GM21367 (cell line): ENCODE data around the gene SERTAD3.
A peak's percentile ranks its signal among the peaks of the same experiment; 100 is the strongest.
"Not testable (repeated sequence)": the region's sequence is repeated elsewhere in the genome, so short reads cannot be mapped to it uniquely, and the experiment has no call there.

Experiments used
- ATAC-seq: cut with Tn5 transposase; IDR thresholded peaks from one replicate; pipeline ENCODE4 v1.9.1; 2021; ENCODE audit not compliant: unreplicated experiment

SERTAD3 gene, protein sequence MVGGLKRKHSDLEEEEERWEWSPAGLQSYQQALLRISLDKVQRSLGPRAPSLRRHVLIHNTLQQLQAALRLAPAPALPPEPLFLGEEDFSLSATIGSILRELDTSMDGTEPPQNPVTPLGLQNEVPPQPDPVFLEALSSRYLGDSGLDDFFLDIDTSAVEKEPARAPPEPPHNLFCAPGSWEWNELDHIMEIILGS

DNA sequence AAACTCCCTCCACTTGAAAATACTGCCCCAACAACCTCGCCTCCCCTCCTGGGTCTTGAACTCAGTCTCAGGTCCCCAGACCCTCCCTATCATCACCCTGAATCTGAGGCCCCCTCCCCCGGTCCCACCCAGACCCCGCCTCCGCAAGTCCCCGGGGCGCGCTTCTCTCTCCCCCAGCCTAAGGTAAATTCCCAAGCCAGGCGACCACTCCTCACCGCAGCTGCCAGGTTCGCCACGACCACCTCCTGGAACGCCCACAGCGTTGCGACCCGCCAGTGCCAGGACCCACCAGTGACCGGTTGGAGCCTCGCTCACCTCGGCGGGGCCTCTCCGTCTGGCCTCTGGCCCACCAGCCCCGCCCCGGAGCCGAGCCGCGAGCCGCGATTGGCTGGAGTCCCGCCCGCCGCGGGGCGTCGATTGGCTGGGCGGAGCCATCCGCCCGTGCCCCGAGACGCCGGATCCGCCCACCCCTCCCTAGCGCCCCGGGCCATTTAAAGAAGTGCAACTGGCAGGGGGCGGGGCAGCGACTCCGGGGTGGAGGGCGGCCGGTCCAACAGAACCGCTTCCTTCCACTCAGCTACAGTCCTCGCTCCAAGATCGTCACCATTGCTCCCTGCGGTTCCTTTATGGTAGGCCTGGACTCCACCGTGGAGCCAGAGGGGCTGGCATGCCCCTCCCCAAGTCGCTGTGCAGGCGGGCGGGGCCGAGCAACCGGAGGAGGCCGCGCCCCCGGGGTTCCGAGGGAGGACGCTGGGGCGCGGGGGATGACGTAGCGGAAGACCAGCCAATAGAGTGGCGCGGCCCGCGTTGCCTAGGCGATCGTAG is at the start of gene SERTAD3:
Gene SERTAD3, minus strand, starts transcription at position 336 of the 825 bp plus-strand sequence. CDS start 2,255 bp downstream, outside the sequence.
- ATAC-seq, result peak; percentile 50

- no peak for ATAC-seq
These were observed 49.6 kb upstream of the SERTAD3 start for GRCh38 chr19:40493778-40494177.

DNA sequence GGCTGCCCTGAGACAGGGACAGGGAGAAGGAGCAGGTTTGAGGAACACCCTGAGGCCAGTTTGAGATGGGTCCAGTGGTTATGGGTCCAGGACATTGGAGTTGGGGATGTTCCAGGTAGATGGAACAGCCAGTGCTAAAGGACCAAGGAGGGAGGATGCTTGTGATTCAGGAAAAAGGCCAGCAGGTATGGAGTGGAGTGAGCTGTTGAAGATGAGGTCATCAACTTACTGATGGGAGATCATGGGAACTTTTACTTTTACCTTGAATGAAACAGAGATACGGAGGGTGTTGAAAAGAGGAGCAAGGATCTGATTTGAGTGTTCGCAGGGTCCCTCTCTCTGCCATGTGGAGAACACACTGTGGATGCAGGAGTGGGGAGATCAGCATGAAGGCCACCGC is 48.1 kb upstream of the SERTAD3 start:
- ATAC-seq, result no peak

GRCh38 chr19:40489882-40490230 is 45.7 kb upstream of the SERTAD3 start:
- no peak for ATAC-seq

DNA sequence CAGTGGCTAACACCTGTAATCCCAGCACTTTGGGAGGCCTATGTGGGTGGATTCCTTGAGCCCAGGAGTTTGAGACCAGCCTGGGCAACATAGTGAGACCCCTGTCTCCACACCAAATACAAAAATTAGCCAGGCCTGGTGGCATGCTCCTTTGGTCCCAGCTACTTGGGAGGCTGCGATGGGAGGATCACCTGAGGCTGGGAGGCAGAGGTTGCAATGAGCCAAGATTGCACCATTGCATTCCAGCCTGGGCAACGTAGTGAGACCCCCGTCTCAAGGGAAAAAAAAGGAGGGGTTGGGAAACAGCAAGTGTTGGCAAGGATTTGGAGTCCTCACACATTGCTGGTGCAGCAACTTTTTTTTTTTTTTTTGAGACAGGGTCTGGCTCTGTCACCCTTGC is 41.9 kb upstream of the SERTAD3 start:
- ATAC-seq, result no peak

DNA sequence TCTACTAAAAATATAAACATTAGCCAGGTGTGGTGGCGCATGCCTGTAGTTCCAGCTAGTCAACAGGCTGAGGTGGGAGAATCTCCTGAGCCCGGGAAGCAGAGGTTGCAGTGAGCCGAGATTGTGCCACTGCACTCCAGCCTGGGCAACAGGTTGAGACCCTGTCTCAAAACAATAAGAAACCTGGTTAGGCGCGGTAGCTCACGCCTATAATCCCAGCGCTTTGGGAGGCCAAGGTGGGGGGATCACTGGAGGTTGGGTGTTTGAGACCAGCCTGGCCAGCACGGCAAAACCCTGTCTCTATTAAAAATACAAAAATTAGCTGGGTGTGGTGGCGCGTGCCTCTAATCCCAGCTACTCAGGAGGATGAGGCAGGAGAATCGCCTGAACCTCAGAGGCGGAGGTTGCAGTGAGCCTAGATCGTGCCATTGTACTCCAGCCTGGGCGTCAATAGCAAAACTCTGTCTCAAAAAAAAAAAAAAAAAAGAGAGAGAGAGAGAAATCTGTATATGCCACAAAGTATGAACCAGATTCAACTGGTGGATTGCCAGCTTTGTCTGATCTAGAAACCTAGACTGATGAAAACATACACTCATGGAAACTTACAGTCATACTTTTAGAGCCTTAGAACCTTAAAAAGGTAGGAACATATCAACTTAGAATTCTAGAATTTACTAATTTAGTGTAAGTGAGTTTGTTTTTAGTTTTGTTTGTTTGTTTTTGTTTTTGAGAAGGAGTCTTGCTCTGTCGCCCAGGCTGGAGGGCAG is 31.9 kb upstream of the SERTAD3 start:
- not testable (repeated sequence) for ATAC-seq

- no peak for ATAC-seq
These were observed 30.6 kb upstream of the SERTAD3 start for GRCh38 chr19:40474737-40475136.

- ATAC-seq, result no peak
These were observed 28.4 kb upstream of the SERTAD3 start for GRCh38 chr19:40472516-40472915.

GRCh38 chr19:40471111-40471510 is 27.0 kb upstream of the SERTAD3 start:
- no peak for ATAC-seq

DNA sequence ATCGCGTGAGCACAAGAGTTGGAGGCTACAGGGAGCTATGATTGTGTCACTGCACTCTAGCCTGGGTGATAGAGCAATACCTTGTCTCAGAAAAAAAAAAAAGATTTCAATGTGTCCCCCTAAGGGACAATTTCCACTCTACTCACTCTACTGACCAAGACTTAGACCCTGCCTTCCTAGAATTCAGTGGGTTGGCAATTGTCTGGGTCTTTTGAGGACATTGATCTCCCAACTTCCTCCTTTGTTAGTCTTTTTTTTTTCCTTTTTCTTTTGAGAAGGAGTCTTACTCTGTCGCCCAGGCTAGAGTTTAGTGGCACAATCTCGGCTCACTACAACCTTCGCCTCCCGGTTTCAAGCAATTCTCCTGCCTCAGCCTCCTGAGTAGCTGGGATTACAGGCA is 24.9 kb upstream of the SERTAD3 start:
- ATAC-seq, result no peak

DNA sequence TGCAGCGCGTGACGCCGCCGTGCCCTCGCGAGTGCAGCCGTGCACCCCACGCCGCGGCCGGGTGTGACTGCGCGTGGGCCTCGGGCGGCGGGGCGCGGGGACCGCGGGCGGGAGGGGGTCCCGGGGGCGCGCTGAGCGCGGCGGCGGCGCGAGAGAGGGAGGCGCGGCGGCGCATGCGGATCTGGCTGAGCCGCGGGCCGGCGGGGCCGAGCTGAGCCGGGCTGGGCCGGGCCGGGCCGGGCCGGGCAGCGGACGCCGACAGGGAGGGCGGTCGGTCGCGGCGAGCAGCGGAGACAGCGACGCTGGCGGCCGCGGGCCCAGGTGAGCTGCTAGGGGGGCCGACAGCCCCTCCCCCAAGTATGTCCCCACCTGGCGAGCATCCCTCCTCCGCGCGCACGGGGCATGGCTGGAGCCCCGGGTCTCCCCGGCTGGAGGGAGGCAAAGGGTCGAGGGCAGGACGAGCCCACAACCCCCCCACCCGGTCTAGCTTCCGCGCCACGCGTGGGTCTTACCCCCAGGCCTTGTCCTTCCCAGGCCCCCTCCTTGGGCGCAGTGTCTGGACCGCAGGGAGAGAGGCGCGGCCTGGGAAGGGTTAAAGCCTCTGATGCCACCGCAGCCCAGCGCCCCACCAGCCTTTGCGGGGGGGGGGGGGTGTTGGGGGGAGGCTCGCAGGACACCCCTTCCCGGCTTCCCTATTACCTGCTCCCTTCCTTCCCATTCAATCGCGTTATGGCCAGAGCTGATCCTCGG is 23.0 kb upstream of the SERTAD3 start, which contains the start of gene SPTBN4:
Gene SPTBN4, plus strand, starts transcription at position 17 of the 750 bp plus-strand sequence. CDS start 5,621 bp downstream, outside the sequence.
- ATAC-seq, result no peak

DNA sequence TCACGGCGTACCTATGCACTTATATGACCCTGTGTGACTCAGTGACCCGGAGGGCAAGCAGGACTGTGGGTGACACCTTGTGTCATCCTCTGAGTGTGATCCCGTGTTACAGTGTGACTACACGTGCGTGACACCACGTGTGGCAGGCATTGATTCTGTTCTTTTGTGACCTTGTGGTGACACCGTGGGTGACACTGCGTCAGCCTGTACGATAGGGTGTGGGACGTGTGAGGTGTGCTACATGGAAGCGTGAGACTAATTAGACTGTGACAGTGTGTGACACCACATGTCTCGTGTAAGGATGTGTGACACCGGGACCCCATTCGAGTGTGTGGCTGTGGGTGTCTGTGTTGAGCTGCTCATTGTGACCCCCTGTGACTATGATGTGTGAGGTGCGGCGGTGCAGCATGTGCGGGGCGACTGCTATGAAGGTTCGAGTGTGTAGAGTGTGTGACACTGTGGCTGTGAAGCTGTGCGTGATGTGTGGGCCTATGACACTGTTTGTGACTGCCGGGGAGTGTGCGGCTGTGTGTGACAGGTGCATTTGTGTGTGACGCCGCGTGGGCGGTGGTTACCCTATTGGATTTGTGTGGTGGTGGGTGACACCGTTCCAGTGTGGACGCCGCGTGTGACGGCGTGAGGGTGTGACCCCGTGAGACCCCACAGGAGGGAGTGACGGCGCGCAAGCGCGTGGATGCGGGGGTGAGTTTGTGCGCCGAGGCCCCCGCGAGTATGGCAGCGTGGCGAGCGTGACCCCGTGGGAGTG is 22.3 kb upstream of the SERTAD3 start:
- no peak for ATAC-seq

- ATAC-seq, result peak; percentile 78
These were observed 21.6 kb upstream of the SERTAD3 start, which contains the start of gene BLVRB for GRCh38 chr19:40465557-40466218. Gene BLVRB (minus strand): TSS chr19:40465745. CDS start chr19:40465688, 57 bp downstream.

GRCh38 chr19:40465025-40465556 is 21.0 kb upstream of the SERTAD3 start:
- no peak for ATAC-seq

- ATAC-seq, result no peak
These were observed 20.2 kb upstream of the SERTAD3 start for GRCh38 chr19:40464059-40465024.

- not testable (repeated sequence) for ATAC-seq
These were observed 19.5 kb upstream of the SERTAD3 start for GRCh38 chr19:40463587-40464037.

DNA sequence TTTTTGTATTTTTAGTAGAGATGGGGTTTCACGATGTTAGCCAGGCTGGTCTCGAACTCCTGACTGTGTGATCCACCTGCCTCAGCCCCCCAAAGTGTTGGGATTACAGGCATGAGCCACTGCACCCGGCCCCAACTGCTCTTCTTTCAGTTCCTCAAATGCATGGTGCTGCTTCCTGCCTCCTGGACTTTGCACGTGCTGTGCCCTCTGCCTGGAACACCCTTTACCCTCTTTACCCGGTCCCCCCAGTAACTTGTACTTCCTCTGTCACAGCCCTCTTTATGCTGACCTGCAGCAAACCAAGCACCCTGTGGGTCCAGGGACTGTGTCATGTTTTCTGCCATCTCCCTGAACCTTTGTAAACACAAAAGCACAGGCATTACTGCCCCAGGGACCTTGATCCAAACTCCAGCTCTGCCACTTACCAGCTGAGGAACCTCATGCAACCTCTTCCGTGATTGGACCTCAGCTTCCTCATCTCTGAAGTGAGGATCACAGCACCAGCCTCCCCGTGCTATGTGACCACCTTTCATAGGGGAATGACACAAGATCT is 17.6 kb upstream of the SERTAD3 start:
- ATAC-seq, result no peak

- no peak for ATAC-seq
These were observed 16.1 kb upstream of the SERTAD3 start for GRCh38 chr19:40460185-40460584.
